ENCODE measurements around the gene EDEM1. TPM values are rescaled to one million over a fixed set of nuclear protein-coding genes. Genes with fewer than 3 reads are reported as not detected.

Gene EDEM1
- total and polyA plus RNA-seq, 2 donors (not counting 1 experiment from before 2014, with no cell fraction given) = 58.3 to 167 TPM

GRCh38 chr3:5264093-5264600, 76.6 kb downstream of the EDEM1 start:
- H3K27ac Mint-ChIP-seq = no peak overlapping the region
- H3K79me2 ChIP-seq (ENCODE audit: control insufficient read depth, insufficient read depth, low read length) = no peaks in the 10 kb centered on the region
- H3K4me3 Mint-ChIP-seq = no peak overlapping the region
- H3K36me3 ChIP-seq (replicated peaks in 1 of 2; ENCODE audit: control extremely low read depth in 1 of 2, control insufficient read depth in 1 of 2, extremely low read depth in 1 of 2, insufficient read depth in 2 of 2, low read length in 1 of 2) = no peaks in the 10 kb centered on the region
- TF ChIP-seq CTCF (IDR thresholded peaks at IDR 0.05) (no peak), EZH2 (IDR thresholded peaks at IDR 0.05; ENCODE audit: borderline replicate concordance, insufficient read depth, low read depth, low read length, poor library complexity, severe bottlenecking) (no peak)
- H3K27me3 ChIP-seq (replicated peaks in 1 of 4; ENCODE audit: control extremely low read depth in 1 of 4, control insufficient read depth in 3 of 4, insufficient read depth in 4 of 4, low read length in 3 of 4) = no peaks in the 10 kb centered on the region
- H4K20me1 ChIP-seq (ENCODE audit: control insufficient read depth, insufficient read depth, low read length, poor library complexity, severe bottlenecking) = no peaks in the 10 kb centered on the region
- peaks cover 3% of the 10 kb centered on the region for H3K9me3 Mint-ChIP-seq (ENCODE audit: insufficient read depth)
- no peak overlapping the region for H3K4me3 ChIP-seq (ENCODE audit: control extremely low read depth in 1 of 5, extremely low read depth in 1 of 5, insufficient read depth in 1 of 5, low read depth in 2 of 5, low read length in 4 of 5)
- H3K9me3 ChIP-seq (ENCODE audit: control extremely low read depth in 1 of 3, control insufficient read depth in 2 of 3, insufficient read depth in 1 of 3, low read length in 2 of 3) = peaks cover 0 to 3% (median 0%) of the 10 kb centered on the region in 3 donors
- ChIA-PET POLR2A (no interaction called here), CTCF (no interaction called here)
- peaks cover 32% of the 10 kb centered on the region for H3K4me1 Mint-ChIP-seq
- no peak for DNase-seq
- no peaks in the 10 kb centered on the region for H3K27me3 Mint-ChIP-seq
- H3K4me1 ChIP-seq (ENCODE audit: control insufficient read depth in 2 of 2, insufficient read depth in 2 of 2, low read length in 2 of 2) = peaks cover 25 to 30% of the 10 kb centered on the region in 2 donors
- no peak overlapping the region for H3K9ac ChIP-seq (ENCODE audit: low read length)
- H3K4me2 ChIP-seq (replicated peaks; ENCODE audit: low read depth, low read length, poor library complexity, severe bottlenecking) = no peak overlapping the region
- intact Hi-C loops (cut with micrococcal nuclease) = no loop called here
- no peak for ATAC-seq (ENCODE audit: low read depth)
- no peak overlapping the region for H2AFZ ChIP-seq (ENCODE audit: insufficient read depth, low read depth, low read length, poor library complexity, severe bottlenecking)
- 80% methylated on average over 1 of the region's 4 CpGs for WGBS (ENCODE audit: insufficient coverage)
- H3K27ac ChIP-seq (ENCODE audit: low read length in 2 of 2) = no peak overlapping the region

- ATAC-seq (ENCODE audit: low read depth) (no peak), DNase-seq (no peak)
- H4K20me1 ChIP-seq (ENCODE audit: control insufficient read depth, insufficient read depth, low read length, poor library complexity, severe bottlenecking) = no peaks in the 10 kb centered on the region
- no peak overlapping the region for H3K27ac ChIP-seq (ENCODE audit: low read length in 2 of 2)
- no peak for TF ChIP-seq EZH2 (IDR thresholded peaks at IDR 0.05; ENCODE audit: borderline replicate concordance, insufficient read depth, low read depth, low read length, poor library complexity, severe bottlenecking)
- TF ChIP-seq CTCF (IDR thresholded peaks at IDR 0.05) = no peak
- Mint-ChIP-seq H3K27me3 (no peaks in the 10 kb centered on the region), H3K4me3 (no peak overlapping the region), H3K9me3 (ENCODE audit: insufficient read depth) (peaks cover 3% of the 10 kb centered on the region), H3K4me1 (peaks cover 28% of the 10 kb centered on the region), H3K27ac (no peak overlapping the region)
- no peaks in the 10 kb centered on the region for H3K79me2 ChIP-seq (ENCODE audit: control insufficient read depth, insufficient read depth, low read length)
- no peak overlapping the region for H3K4me2 ChIP-seq (replicated peaks; ENCODE audit: low read depth, low read length, poor library complexity, severe bottlenecking)
- no peaks in the 10 kb centered on the region for H3K9me3 ChIP-seq (ENCODE audit: control extremely low read depth in 1 of 3, control insufficient read depth in 2 of 3, insufficient read depth in 1 of 3, low read length in 2 of 3)
- ChIA-PET CTCF (no interaction called here), POLR2A (interaction anchor here (0.6 kb wide), 1 partner anchor 128 kb away, joined by 4 read pairs; no protein-coding TSS in a partner anchor)
- H2AFZ ChIP-seq (ENCODE audit: insufficient read depth, low read depth, low read length, poor library complexity, severe bottlenecking) = no peak overlapping the region
- intact Hi-C loops (cut with micrococcal nuclease) = no loop called here
- H3K4me3 ChIP-seq (ENCODE audit: control extremely low read depth in 1 of 5, extremely low read depth in 1 of 5, insufficient read depth in 1 of 5, low read depth in 2 of 5, low read length in 4 of 5) = no peak overlapping the region
- no peaks in the 10 kb centered on the region for H3K36me3 ChIP-seq (replicated peaks in 1 of 2; ENCODE audit: control extremely low read depth in 1 of 2, control insufficient read depth in 1 of 2, extremely low read depth in 1 of 2, insufficient read depth in 2 of 2, low read length in 1 of 2)
- H3K4me1 ChIP-seq (ENCODE audit: control insufficient read depth in 2 of 2, insufficient read depth in 2 of 2, low read length in 2 of 2) = peaks cover 18 to 22% of the 10 kb centered on the region in 2 donors
- no peaks in the 10 kb centered on the region for H3K27me3 ChIP-seq (replicated peaks in 1 of 4; ENCODE audit: control extremely low read depth in 1 of 4, control insufficient read depth in 3 of 4, insufficient read depth in 4 of 4, low read length in 3 of 4)
- WGBS (ENCODE audit: insufficient coverage) = 100% methylated on average over 1 of the region's 7 CpGs
- no peak overlapping the region for H3K9ac ChIP-seq (ENCODE audit: low read length)
Observed at GRCh38 chr3:5264896-5265770, 77.6 kb downstream of the EDEM1 start.

Data from B cell (primary cell).